Erythroblast (primary cell): ENCODE results near the gene PFDN5.

Experiments used
- DNase-seq, 2 experiments: peaks; one replicate each; lab custom pipeline; 2025; lab: John Stamatoyannopoulos, UW
- GATA1 ChIP-seq: IDR thresholded peaks from 2 replicates; pipeline ENCODE4 v1.6.1; 2011; ENCODE audit warnings: low read depth, mild to moderate bottlenecking, control low read depth, low read length, moderate library complexity
- POLR2A ChIP-seq: IDR thresholded peaks from 2 replicates; pipeline ENCODE4 v1.6.1; 2011; ENCODE audit warnings: mild to moderate bottlenecking, low read length

PFDN5 gene

GRCh38 chr12:53344487-53344823 is 49.1 kb downstream of the PFDN5 start:
- no peak for TF ChIP-seq GATA1
- no peak for TF ChIP-seq POLR2A
- DNase-seq, result no peak

GRCh38 chr12:53344824-53345485 is 49.6 kb downstream of the PFDN5 start:
- TF ChIP-seq GATA1, result no peak
- TF ChIP-seq POLR2A, result no peak
- DNase-seq, result peak; percentile 65 to 75

GRCh38 chr12:53345486-53346188 is 50.3 kb downstream of the PFDN5 start:
- DNase-seq, result no peak
- TF ChIP-seq POLR2A, result no peak
- TF ChIP-seq GATA1, result no peak

GRCh38 chr12:53346491-53346890 is 51.1 kb downstream of the PFDN5 start:
- TF ChIP-seq GATA1, result no peak
- TF ChIP-seq POLR2A, result no peak
- no peak for DNase-seq

GRCh38 chr12:53347905-53348304 is 52.6 kb downstream of the PFDN5 start:
- TF ChIP-seq POLR2A (no peak), GATA1 (no peak)

More at GRCh38 chr12:53347905-53348304, 52.6 kb downstream of the PFDN5 start:
- DNase-seq, result no peak
